IMR-90 (cell line): ENCODE measurements around the gene PPM1F. TPM values are rescaled to one million over a fixed set of nuclear protein-coding genes. Genes with fewer than 3 reads are reported as not detected.

Experiments used
- ATAC-seq: fragments of 200-7000 bp; cut with Tn5 transposase; 2 replicates; pipeline ENCODE4 v1.9.1; 2020; ENCODE audit warnings: low read depth, mild to moderate bottlenecking, moderate library complexity
- BruUV-seq: library from RNA; stranded (reverse); fragments of 400-500 nt; replicated peaks from 2 replicates; lab custom pipeline; 2021; lab: Mats Ljungman, UMichigan
- CTCF ChIA-PET: fragments of 300-600 bp; formaldehyde crosslinking; extraction: SDS; loops from one replicate; lab custom pipeline; 2021; ENCODE audit warnings: antibody characterized with exemption; lab: Yijun Ruan, JAX
- POLR2A ChIA-PET: fragments of 300-600 bp; sonication (Branson Sonifier 250); formaldehyde crosslinking; loops from one replicate; lab custom pipeline; 2022; ENCODE audit warnings: antibody characterized with exemption; ENCODE audit not compliant: unreplicated experiment; lab: Charles Lee
- DNase-seq: peaks from one replicate; pipeline ENCODE4 v3.0.0; 2013
- H2AFZ ChIP-seq: replicated peaks from 2 replicates; pipeline ENCODE3; 2013; ENCODE audit warnings: low read length, mild to moderate bottlenecking; ENCODE audit not compliant: poor library complexity
- H2AK5ac ChIP-seq: 2 replicates; pipeline ENCODE4 v1.6.1; 2013; ENCODE audit warnings: low read depth, low read length, inconsistent platforms
- H2AK9ac ChIP-seq: replicated peaks from 2 replicates; pipeline ENCODE3; 2013; ENCODE audit warnings: mild to moderate bottlenecking, low read depth, low read length, moderate library complexity; ENCODE audit not compliant: poor library complexity
- H2BK120ac ChIP-seq: 2 replicates; pipeline ENCODE4 v1.6.1; 2013; ENCODE audit warnings: low read depth, low read length, inconsistent platforms
- H2BK15ac ChIP-seq: 3 replicates; pipeline ENCODE4 v1.6.1; 2013; ENCODE audit warnings: low read depth, low read length, inconsistent platforms
- H2BK20ac ChIP-seq: 2 replicates; pipeline ENCODE4 v1.6.1; 2013; ENCODE audit warnings: low read depth, mild to moderate bottlenecking, inconsistent platforms, low read length, moderate library complexity
- H2BK5ac ChIP-seq: 2 replicates; pipeline ENCODE4 v1.6.1; 2013; ENCODE audit warnings: mild to moderate bottlenecking, low read depth, low read length, inconsistent platforms; ENCODE audit not compliant: poor library complexity, severe bottlenecking
- H3K14ac ChIP-seq: replicated peaks from 2 replicates; pipeline ENCODE4 v1.6.1; 2013; ENCODE audit warnings: low read depth, low read length, inconsistent platforms
- H3K18ac ChIP-seq: 2 replicates; pipeline ENCODE4 v1.6.1; 2013; ENCODE audit warnings: low read depth, low read length, control low read depth
- H3K23ac ChIP-seq: 2 replicates; pipeline ENCODE4 v1.6.1; 2013; ENCODE audit warnings: low read depth, low read length, inconsistent platforms
- H3K27ac ChIP-seq: 2 replicates; pipeline ENCODE4 v1.5.1; 2013; ENCODE audit warnings: mild to moderate bottlenecking, control low read depth, low read length; ENCODE audit not compliant: insufficient read depth
- H3K27me3 ChIP-seq: 2 replicates; pipeline ENCODE4 v1.6.1; 2013; ENCODE audit warnings: low read length; ENCODE audit not compliant: control insufficient read depth, insufficient read depth
- H3K36me3 ChIP-seq: 2 replicates; pipeline ENCODE4 v1.6.1; 2013; ENCODE audit warnings: low read length, mixed read lengths; ENCODE audit not compliant: control insufficient read depth, insufficient read depth
- H3K4ac ChIP-seq: 2 replicates; pipeline ENCODE4 v1.6.1; 2013; ENCODE audit warnings: low read depth, low read length, inconsistent platforms
- H3K4me1 ChIP-seq: 2 replicates; pipeline ENCODE4 v1.6.1; 2013; ENCODE audit warnings: low read length, mixed read lengths; ENCODE audit not compliant: control insufficient read depth, insufficient read depth
- H3K4me2 ChIP-seq: 2 replicates; pipeline ENCODE4 v1.6.1; 2013; ENCODE audit warnings: low read depth, mild to moderate bottlenecking, control low read depth, low read length, moderate library complexity
- H3K4me3 ChIP-seq: 2 replicates; pipeline ENCODE4 v1.5.1; 2013; ENCODE audit warnings: low read depth, mild to moderate bottlenecking, control low read depth, low read length, moderate library complexity; ENCODE audit not compliant: insufficient read depth
- H3K56ac ChIP-seq: 2 replicates; pipeline ENCODE4 v1.6.1; 2013; ENCODE audit warnings: low read length, inconsistent platforms; ENCODE audit not compliant: insufficient read depth; ENCODE audit errors: extremely low read depth
- H3K79me1 ChIP-seq, 2 experiments: 2 replicates each; pipeline ENCODE4 v1.6.1; 2013; ENCODE audit warnings: low read length in 2 of 2, inconsistent platforms in 1 of 2, low read depth in 1 of 2
- H3K9ac ChIP-seq: 2 replicates; pipeline ENCODE4 v1.6.1; 2013; ENCODE audit warnings: low read depth, low read length, control low read depth
- H3K9me1 ChIP-seq: 2 replicates; pipeline ENCODE4 v1.6.1; 2013; ENCODE audit warnings: low read length, inconsistent platforms; ENCODE audit not compliant: insufficient read depth
- H3K9me3 ChIP-seq: 2 replicates; pipeline ENCODE4 v1.6.1; 2013; ENCODE audit warnings: low read length; ENCODE audit not compliant: control insufficient read depth, insufficient read depth
- H4K20me1 ChIP-seq: 2 replicates; pipeline ENCODE4 v1.6.1; 2013; ENCODE audit warnings: low read length, inconsistent platforms; ENCODE audit not compliant: insufficient read depth
- H4K5ac ChIP-seq: 2 replicates; pipeline ENCODE4 v1.6.1; 2013; ENCODE audit warnings: mild to moderate bottlenecking, low read depth, low read length, control low read depth
- H4K8ac ChIP-seq, 2 experiments: 2 replicates each; pipeline ENCODE4 v1.6.1; 2013; ENCODE audit warnings: low read depth in 2 of 2, low read length in 2 of 2, control low read depth in 1 of 2, inconsistent platforms in 1 of 2
- H4K91ac ChIP-seq: 2 replicates; pipeline ENCODE4 v1.6.1; 2013; ENCODE audit warnings: low read depth, low read length, inconsistent platforms; ENCODE audit not compliant: insufficient read depth
- CEBPB ChIP-seq: IDR thresholded peaks from 2 replicates; pipeline ENCODE4 v1.6.1; 2012; ENCODE audit warnings: low read depth, low read length, improper control_type of control experiment
- FOS ChIP-seq: fragments of 150-350 bp; IDR thresholded peaks from 2 replicates; pipeline ENCODE4 v1.6.1; 2016; ENCODE audit warnings: low read depth, low read length
- MAFK ChIP-seq: IDR thresholded peaks from 2 replicates; pipeline ENCODE4 v1.6.1; 2012; ENCODE audit warnings: low read depth, low read length, improper control_type of control experiment
- MAZ ChIP-seq: IDR thresholded peaks from 2 replicates; pipeline ENCODE4 v1.6.1; 2012; ENCODE audit warnings: low read depth, mild to moderate bottlenecking, low read length, improper control_type of control experiment, moderate library complexity, borderline replicate concordance
- MXI1 ChIP-seq: IDR thresholded peaks from 2 replicates; pipeline ENCODE4 v1.6.1; 2012; ENCODE audit warnings: low read depth, mild to moderate bottlenecking, low read length, moderate library complexity, borderline replicate concordance
- RAD21 ChIP-seq: IDR thresholded peaks from 2 replicates; pipeline ENCODE4 v1.6.1; 2012; ENCODE audit warnings: low read length, improper control_type of control experiment
- SMC3 ChIP-seq: fragments of 150-350 bp; IDR thresholded peaks from 2 replicates; pipeline ENCODE4 v1.6.1; 2016; ENCODE audit warnings: low read depth, mild to moderate bottlenecking, antibody characterized with exemption, low read length, moderate library complexity
- WGBS, 2 experiments: methylation state at CpG; one replicate each; pipeline versions ENCODE4 v1.1.5 to v1.1.7; 2013; ENCODE audit warnings: missing lambda C conversion rate in 2 of 2; ENCODE audit not compliant: insufficient read length in 1 of 2; ENCODE audit errors: extremely low coverage in 2 of 2; 5-methylcytosine and 5-hydroxymethylcytosine counted together
- dilution Hi-C: fragments of 300-500 bp; cut with HindIII; formaldehyde crosslinking; loops from one replicate; pipeline ENCODE4 v1.14.3; 2018; ENCODE audit warnings: low sequenced_read_pairs; ENCODE audit not compliant: unreplicated experiment
- in situ Hi-C: fragments of 300-500 bp; cut with MboI; formaldehyde crosslinking; loops from 3 replicates; pipeline ENCODE4 v1.14.3; 2019; ENCODE audit warnings: low sequenced_read_pairs, inconsistent platforms, mixed read lengths
- intact Hi-C: fragments of 100-400 bp; cut with micrococcal nuclease; formaldehyde crosslinking; loops from 2 replicates; pipeline ENCODE4 v1.10.0; 2022
- polyA plus RNA-seq, 3 experiments: library from polyadenylated mRNA; depleted of rRNA; stranded (reverse); fragments of >200 nt; gene quantifications; 2 replicates each; pipeline ENCODE4 v1.2.3, GENCODE V29; 2012; ENCODE audit warnings: low replicate concordance in 1 of 3
- total RNA-seq: library from RNA; depleted of rRNA; stranded (reverse); fragments of >200 nt; gene quantifications from 2 replicates; pipeline ENCODE4 v1.2.3, GENCODE V29; 2012
- TF ChIP-seq, protein P1 (sequence below): conservative IDR thresholded peaks from 2 replicates; pipeline ENCODE4 v1.5.1; 2012; ENCODE audit warnings: mild to moderate bottlenecking, low read depth, low read length, improper control_type of control experiment
- TF ChIP-seq, protein P2 (sequence below): fragments of 150-350 bp; IDR thresholded peaks from 2 replicates; pipeline ENCODE4 v1.6.1; 2017; ENCODE audit warnings: mild to moderate bottlenecking, antibody characterized with exemption, low read length, low read depth

Gene PPM1F
- total and polyA plus RNA-seq, 2 of the 4 experiments (the other 2 are of a cell fraction) = 20.8 to 30.3 TPM

DNA sequence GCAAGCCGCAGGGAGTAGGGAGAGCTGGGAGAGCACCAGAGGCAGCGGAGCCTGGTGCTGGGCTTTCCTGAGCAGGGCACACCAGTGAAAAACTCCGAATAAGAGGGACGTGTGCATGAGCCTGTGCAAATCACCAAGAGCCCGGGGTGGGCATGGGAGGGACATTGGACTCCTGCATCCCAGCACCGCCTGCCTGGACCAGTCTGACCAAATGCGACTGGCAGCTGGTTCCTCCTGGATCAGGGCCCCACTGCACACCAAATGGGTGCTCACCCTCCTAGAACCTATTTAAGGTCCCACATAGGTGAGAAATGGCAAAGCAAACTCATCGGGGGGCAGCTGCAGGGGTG, 3.1 kb downstream of the PPM1F start:
- peaks cover 13% of the 10 kb centered on the region; the same call in 1 of the 2 replicates for H3K9me1 ChIP-seq
- H2BK5ac ChIP-seq = no peak overlapping the region
- no peak overlapping the region for H3K14ac ChIP-seq
- WGBS, 2 experiments = 97% methylated on average over 6 of the region's 8 CpGs; no CpG with 5 or more reads in 1 of the 2 experiments
- H3K4me2 ChIP-seq = no peak overlapping the region
- dilution Hi-C loops = no loop called here
- H4K20me1 ChIP-seq = peaks cover 5% of the 10 kb centered on the region
- no peaks in the 10 kb centered on the region for H3K27me3 ChIP-seq
- H4K8ac ChIP-seq = no peak overlapping the region
- no peak overlapping the region for H3K56ac ChIP-seq
- no peak overlapping the region for H4K5ac ChIP-seq
- no peak overlapping the region for H3K18ac ChIP-seq
- H3K23ac ChIP-seq = no peak overlapping the region; the same call in 1 of the 2 replicates
- H3K27ac ChIP-seq = no peak overlapping the region
- ATAC-seq (no peak), DNase-seq (no peak)
- H3K36me3 ChIP-seq = peaks cover 10% of the 10 kb centered on the region
- H3K4ac ChIP-seq = no peak overlapping the region
- in situ Hi-C loops = no loop called here
- peaks cover 17% of the 10 kb centered on the region for H3K4me1 ChIP-seq
- CTCF ChIA-PET = no interaction called here
- H3K79me1 ChIP-seq = peaks cover 27 to 75% of the 10 kb centered on the region in 2 experiments
- no peak overlapping the region for H3K4me3 ChIP-seq
- BruUV-seq = no TSS peak
- POLR2A ChIA-PET = no interaction called here
- H2BK15ac ChIP-seq = no peak overlapping the region
- no peak overlapping the region for H2AK9ac ChIP-seq
- H2BK120ac ChIP-seq = no peak overlapping the region
- H3K9ac ChIP-seq = no peak overlapping the region
- no peaks in the 10 kb centered on the region for H3K9me3 ChIP-seq
- TF ChIP-seq FOS = no peak
- no peak for TF ChIP-seq MAFK
- TF ChIP-seq RAD21 = no peak
- TF ChIP-seq, protein P1, sequence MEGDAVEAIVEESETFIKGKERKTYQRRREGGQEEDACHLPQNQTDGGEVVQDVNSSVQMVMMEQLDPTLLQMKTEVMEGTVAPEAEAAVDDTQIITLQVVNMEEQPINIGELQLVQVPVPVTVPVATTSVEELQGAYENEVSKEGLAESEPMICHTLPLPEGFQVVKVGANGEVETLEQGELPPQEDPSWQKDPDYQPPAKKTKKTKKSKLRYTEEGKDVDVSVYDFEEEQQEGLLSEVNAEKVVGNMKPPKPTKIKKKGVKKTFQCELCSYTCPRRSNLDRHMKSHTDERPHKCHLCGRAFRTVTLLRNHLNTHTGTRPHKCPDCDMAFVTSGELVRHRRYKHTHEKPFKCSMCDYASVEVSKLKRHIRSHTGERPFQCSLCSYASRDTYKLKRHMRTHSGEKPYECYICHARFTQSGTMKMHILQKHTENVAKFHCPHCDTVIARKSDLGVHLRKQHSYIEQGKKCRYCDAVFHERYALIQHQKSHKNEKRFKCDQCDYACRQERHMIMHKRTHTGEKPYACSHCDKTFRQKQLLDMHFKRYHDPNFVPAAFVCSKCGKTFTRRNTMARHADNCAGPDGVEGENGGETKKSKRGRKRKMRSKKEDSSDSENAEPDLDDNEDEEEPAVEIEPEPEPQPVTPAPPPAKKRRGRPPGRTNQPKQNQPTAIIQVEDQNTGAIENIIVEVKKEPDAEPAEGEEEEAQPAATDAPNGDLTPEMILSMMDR = no peak
- TF ChIP-seq MAZ = no peak
- no peak for TF ChIP-seq MXI1
- no peak for TF ChIP-seq CEBPB
- TF ChIP-seq SMC3 = no peak
- TF ChIP-seq, protein P2, sequence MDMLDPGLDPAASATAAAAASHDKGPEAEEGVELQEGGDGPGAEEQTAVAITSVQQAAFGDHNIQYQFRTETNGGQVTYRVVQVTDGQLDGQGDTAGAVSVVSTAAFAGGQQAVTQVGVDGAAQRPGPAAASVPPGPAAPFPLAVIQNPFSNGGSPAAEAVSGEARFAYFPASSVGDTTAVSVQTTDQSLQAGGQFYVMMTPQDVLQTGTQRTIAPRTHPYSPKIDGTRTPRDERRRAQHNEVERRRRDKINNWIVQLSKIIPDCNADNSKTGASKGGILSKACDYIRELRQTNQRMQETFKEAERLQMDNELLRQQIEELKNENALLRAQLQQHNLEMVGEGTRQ = no peak
- H2AFZ ChIP-seq = no peak overlapping the region
- no peak overlapping the region for H4K91ac ChIP-seq
- intact Hi-C loops = no loop called here
- H2BK20ac ChIP-seq = no peak overlapping the region
- no peak overlapping the region for H2AK5ac ChIP-seq
